ENCODE measurements around the gene PKN1. TPM values are rescaled to one million over a fixed set of nuclear protein-coding genes. Genes with fewer than 3 reads are reported as not detected.

Gene PKN1
- total RNA-seq, 1 experiment from 2014 or later = 170 TPM

DNA sequence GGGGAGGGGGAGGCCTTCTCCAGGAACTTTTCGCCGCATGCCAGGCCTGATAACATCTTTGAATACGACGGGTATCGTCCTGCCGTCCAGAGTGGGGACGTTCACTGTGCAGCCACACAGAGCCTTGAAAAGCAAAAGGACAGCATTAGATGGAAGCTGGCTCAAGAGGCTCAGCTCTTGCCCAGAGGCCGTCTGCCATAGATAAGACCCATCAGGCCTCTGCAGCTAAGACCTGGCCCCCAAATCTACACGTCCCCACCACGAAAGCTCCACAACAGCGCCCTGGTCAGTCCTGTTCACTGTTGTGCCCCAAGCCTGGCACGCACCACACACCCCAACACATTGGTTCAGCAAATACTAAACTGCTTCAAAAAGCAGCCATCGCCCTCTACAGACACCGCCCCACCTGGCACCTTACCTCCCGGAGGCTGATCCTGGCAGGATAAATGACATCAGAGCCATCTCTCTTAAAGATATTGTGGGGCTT is 83.0 kb downstream of the PKN1 start:
- no peak for TF ChIP-seq JAZF1 (CRISPR knock-in tag; IDR thresholded peaks at IDR 0.05)
- TF ChIP-seq ZNF416 (CRISPR knock-in tag; IDR thresholded peaks at IDR 0.05) = no peak
- TF ChIP-seq RORB (CRISPR knock-in tag; IDR thresholded peaks at IDR 0.05) = no peak
- no peak for TF ChIP-seq FOXP1 (CRISPR knock-in tag; IDR thresholded peaks at IDR 0.05; ENCODE audit: borderline replicate concordance)
- TF ChIP-seq SMAD4 (CRISPR knock-in tag; IDR thresholded peaks at IDR 0.05) = no peak
- no peak for TF ChIP-seq HMGA2 (CRISPR knock-in tag; IDR thresholded peaks at IDR 0.05)
- TF ChIP-seq PRRX2 (CRISPR knock-in tag; IDR thresholded peaks at IDR 0.05) = no peak
- no peak for TF ChIP-seq EMX1 (CRISPR knock-in tag; IDR thresholded peaks at IDR 0.05)
- TF ChIP-seq, protein P1, sequence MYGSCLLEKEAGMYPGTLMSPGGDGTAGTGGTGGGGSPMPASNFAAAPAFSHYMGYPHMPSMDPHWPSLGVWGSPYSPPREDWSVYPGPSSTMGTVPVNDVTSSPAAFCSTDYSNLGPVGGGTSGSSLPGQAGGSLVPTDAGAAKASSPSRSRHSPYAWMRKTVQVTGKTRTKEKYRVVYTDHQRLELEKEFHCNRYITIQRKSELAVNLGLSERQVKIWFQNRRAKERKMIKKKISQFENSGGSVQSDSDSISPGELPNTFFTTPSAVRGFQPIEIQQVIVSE (CRISPR knock-in tag; IDR thresholded peaks at IDR 0.05; ENCODE audit: borderline replicate concordance) = no peak
- no peak for TF ChIP-seq MXD4 (CRISPR knock-in tag; IDR thresholded peaks at IDR 0.05; ENCODE audit: borderline replicate concordance)
- no peak for TF ChIP-seq NR3C1 (CRISPR knock-in tag; conservative IDR thresholded peaks at IDR 0.05; ENCODE audit: low read depth)
- TF ChIP-seq SP1 (CRISPR knock-in tag; conservative IDR thresholded peaks at IDR 0.05) = no peak
- TF ChIP-seq CREB1 (CRISPR knock-in tag; IDR thresholded peaks at IDR 0.05) = no peak
- H3K27ac Mint-ChIP-seq = peak overlapping the region; percentile 83; the same call in 1 of the 2 replicates
- ChIA-PET POLR2A (interaction anchor here (0.8 kb wide), 1 partner anchor 20 kb away, joined by 3 read pairs; no protein-coding TSS in a partner anchor), CTCF (interaction anchor here (1.0 to 3.8 kb wide), 4 partner anchors 10 to 35 kb away, joined by 3 to 29 read pairs (median 10); no protein-coding TSS in a partner anchor)
- H3K36me3 Mint-ChIP-seq = peaks cover 25% of the 10 kb centered on the region
- no peak for ATAC-seq
- no peak for DNase-seq (ENCODE audit: low spot score)
- no peaks in the 10 kb centered on the region for H3K9me3 Mint-ChIP-seq
- H3K4me3 Mint-ChIP-seq = peak overlapping the region; percentile 92
- H3K27me3 Mint-ChIP-seq (ENCODE audit: low read depth) = no peaks in the 10 kb centered on the region
- H3K4me1 Mint-ChIP-seq = peaks cover 27% of the 10 kb centered on the region

DNA sequence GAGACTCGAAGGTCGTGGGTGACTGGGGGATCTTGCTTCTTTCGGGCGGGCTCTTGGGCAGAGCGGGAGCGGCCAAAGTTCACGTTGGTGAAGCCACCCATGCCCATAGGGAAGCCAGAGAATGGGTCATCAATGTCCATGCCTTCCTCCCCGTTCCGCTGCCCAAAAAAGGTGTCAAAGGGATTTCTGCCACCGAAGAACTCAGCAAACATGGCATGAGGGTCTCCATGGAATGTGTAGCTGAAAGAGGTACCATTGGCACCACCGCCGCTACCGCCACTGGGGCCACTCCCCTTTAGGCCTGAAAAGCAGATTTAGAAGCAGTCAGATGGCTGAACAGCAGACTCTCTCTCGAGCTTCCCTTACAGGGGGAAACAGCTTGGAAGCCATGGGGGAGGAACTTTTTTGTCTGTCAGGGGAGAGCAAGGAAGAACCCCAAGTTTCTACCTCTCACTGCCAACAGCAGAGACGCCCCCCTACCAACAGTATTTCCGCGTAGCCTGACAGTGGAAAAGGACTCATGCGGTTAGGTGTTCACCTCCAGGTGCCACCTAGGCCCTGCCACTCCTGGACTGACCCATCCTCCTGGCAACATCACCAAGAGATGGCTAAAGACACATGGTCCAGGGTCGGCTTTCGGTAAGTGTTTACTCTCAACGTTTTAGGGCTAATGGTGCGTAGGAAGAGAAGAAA is 83.8 kb downstream of the PKN1 start:
- ATAC-seq (no peak), DNase-seq (ENCODE audit: low spot score) (no peak)
- peak overlapping the region; percentile 83 for H3K27ac Mint-ChIP-seq
- H3K4me3 Mint-ChIP-seq = peak overlapping the region; percentile 92
- no peaks in the 10 kb centered on the region for H3K27me3 Mint-ChIP-seq (ENCODE audit: low read depth)
- TF ChIP-seq, protein P2, sequence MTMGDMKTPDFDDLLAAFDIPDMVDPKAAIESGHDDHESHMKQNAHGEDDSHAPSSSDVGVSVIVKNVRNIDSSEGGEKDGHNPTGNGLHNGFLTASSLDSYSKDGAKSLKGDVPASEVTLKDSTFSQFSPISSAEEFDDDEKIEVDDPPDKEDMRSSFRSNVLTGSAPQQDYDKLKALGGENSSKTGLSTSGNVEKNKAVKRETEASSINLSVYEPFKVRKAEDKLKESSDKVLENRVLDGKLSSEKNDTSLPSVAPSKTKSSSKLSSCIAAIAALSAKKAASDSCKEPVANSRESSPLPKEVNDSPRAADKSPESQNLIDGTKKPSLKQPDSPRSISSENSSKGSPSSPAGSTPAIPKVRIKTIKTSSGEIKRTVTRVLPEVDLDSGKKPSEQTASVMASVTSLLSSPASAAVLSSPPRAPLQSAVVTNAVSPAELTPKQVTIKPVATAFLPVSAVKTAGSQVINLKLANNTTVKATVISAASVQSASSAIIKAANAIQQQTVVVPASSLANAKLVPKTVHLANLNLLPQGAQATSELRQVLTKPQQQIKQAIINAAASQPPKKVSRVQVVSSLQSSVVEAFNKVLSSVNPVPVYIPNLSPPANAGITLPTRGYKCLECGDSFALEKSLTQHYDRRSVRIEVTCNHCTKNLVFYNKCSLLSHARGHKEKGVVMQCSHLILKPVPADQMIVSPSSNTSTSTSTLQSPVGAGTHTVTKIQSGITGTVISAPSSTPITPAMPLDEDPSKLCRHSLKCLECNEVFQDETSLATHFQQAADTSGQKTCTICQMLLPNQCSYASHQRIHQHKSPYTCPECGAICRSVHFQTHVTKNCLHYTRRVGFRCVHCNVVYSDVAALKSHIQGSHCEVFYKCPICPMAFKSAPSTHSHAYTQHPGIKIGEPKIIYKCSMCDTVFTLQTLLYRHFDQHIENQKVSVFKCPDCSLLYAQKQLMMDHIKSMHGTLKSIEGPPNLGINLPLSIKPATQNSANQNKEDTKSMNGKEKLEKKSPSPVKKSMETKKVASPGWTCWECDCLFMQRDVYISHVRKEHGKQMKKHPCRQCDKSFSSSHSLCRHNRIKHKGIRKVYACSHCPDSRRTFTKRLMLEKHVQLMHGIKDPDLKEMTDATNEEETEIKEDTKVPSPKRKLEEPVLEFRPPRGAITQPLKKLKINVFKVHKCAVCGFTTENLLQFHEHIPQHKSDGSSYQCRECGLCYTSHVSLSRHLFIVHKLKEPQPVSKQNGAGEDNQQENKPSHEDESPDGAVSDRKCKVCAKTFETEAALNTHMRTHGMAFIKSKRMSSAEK (CRISPR knock-in tag; IDR thresholded peaks at IDR 0.05; ENCODE audit: borderline replicate concordance) = no peak
- POLR2A ChIA-PET = interaction anchor here (1.1 to 1.5 kb wide), 2 partner anchors 13 to 21 kb away, joined by 3 to 4 read pairs; partner anchors contain the start of gene GIPC1
- CTCF ChIA-PET = interaction anchor here (0.9 to 3.8 kb wide), 4 partner anchors 12 to 45 kb away, joined by 3 to 34 read pairs (median 23); no protein-coding TSS in a partner anchor
- H3K4me1 Mint-ChIP-seq = peaks cover 27% of the 10 kb centered on the region
- peaks cover 25% of the 10 kb centered on the region for H3K36me3 Mint-ChIP-seq
- H3K9me3 Mint-ChIP-seq = no peaks in the 10 kb centered on the region

DNA sequence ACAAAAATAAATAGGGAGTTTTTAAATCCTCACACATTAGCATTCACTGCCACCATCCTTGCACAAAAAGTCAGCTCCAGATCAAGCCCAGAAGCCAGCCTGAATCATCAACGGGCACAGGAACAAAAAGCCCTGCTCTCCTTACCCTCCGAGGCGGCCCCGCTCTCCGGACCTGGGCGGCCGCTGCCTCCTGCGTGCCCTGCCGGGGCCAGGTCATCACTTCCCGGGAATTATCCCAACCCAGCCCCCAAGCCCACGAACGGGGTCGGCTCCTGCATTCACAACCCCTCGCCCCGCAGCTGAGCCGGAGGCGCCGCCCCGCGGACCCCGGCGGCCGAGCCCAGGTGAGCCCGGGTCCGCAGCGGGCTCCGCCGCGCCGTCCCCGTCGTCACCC is 84.3 kb downstream of the PKN1 start:
- no peaks in the 10 kb centered on the region for H3K27me3 Mint-ChIP-seq (ENCODE audit: low read depth)
- CTCF ChIA-PET = interaction anchor here (0.9 to 3.8 kb wide), 7 partner anchors 12 to 45 kb away, joined by 3 to 34 read pairs (median 9); partner anchors contain the start of gene GIPC1
- peak overlapping the region; percentile 74; the same call in 1 of the 2 replicates for H3K27ac Mint-ChIP-seq
- POLR2A ChIA-PET = interaction anchor here (1.1 to 1.5 kb wide), 5 partner anchors 13 to 39 kb away, joined by 3 to 6 read pairs (median 4); partner anchors contain the start of gene GIPC1
- H3K4me1 Mint-ChIP-seq = peaks cover 27% of the 10 kb centered on the region
- DNase-seq (ENCODE audit: low spot score) (no peak), ATAC-seq (no peak)
- peaks cover 25% of the 10 kb centered on the region for H3K36me3 Mint-ChIP-seq
- H3K9me3 Mint-ChIP-seq = no peaks in the 10 kb centered on the region
- peak overlapping the region; percentile 92 for H3K4me3 Mint-ChIP-seq
- TF ChIP-seq, protein P3, sequence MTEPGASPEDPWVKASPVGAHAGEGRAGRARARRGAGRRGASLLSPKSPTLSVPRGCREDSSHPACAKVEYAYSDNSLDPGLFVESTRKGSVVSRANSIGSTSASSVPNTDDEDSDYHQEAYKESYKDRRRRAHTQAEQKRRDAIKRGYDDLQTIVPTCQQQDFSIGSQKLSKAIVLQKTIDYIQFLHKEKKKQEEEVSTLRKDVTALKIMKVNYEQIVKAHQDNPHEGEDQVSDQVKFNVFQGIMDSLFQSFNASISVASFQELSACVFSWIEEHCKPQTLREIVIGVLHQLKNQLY (CRISPR knock-in tag; IDR thresholded peaks at IDR 0.05) = no peak
- TF ChIP-seq ELF4 (CRISPR knock-in tag; IDR thresholded peaks at IDR 0.05; ENCODE audit: low read depth) (no peak), ZNF232 (CRISPR knock-in tag; IDR thresholded peaks at IDR 0.05) (0 out of 2 replicates have a peak, but pooled peaks have one; percentile 12)

Data from WTC11 (cell line).